HepG2 (cell line): Measurements from ENCODE around the gene CD36. TPM values are rescaled to one million over a fixed set of nuclear protein-coding genes. Genes with fewer than 3 reads are reported as not detected.

Experiments
- ATAC-seq: fragments of 200-7000 bp; cut with Tn5 transposase; 3 replicates; pipeline ENCODE4 v1.9.1; 2020; ENCODE audit warnings: mild to moderate bottlenecking, moderate library complexity
- BruUV-seq: library from RNA; stranded (reverse); fragments of 400-500 nt; replicated peaks from 2 replicates; lab custom pipeline; 2021; lab: Mats Ljungman, UMichigan
- CTCF ChIA-PET: fragments of 300-600 bp; formaldehyde crosslinking; extraction: SDS; loops from one replicate; lab custom pipeline; 2021; ENCODE audit warnings: low total read pairs, inconsistent platforms, low intra/inter-chr PET ratio; lab: Yijun Ruan, JAX
- POLR2A ChIA-PET: fragments of 350-600 bp; sonication (Branson Sonifier 250); formaldehyde crosslinking; loops from one replicate; lab custom pipeline; 2020; ENCODE audit warnings: antibody characterized with exemption, inconsistent platforms; lab: Yijun Ruan, JAX
- DNase-seq: peaks from one replicate; pipeline ENCODE4 v3.0.0-alpha.2; 2015; ENCODE audit warnings: low spot score
- FAIRE-seq: peaks from 3 replicates; lab custom pipeline; 2011; peaks lifted over from hg19 to GRCh38; lab: Jason Lieb, UNC
- H2AFZ ChIP-seq: one replicate; pipeline ENCODE4 v1.6.1; 2011; ENCODE audit warnings: low read length, inconsistent platforms
- H3K27ac ChIP-seq: fragments of 300-600 bp; 3 replicates; pipeline ENCODE4 v1.8.0; 2011; ENCODE audit warnings: mixed run types, mild to moderate bottlenecking, mixed read lengths, low read length, inconsistent platforms; ENCODE audit not compliant: insufficient read depth; ENCODE audit errors: extremely low read length
- H3K27me3 ChIP-seq, 2 experiments: fragments of 200-600 bp in 1 of 2; 2 replicates in 1 of 2; 3 replicates in 1 of 2; pipeline versions ENCODE4 v1.6.0 to v1.8.0; 2011; ENCODE audit warnings: low read length in 2 of 2, mild to moderate bottlenecking in 2 of 2, moderate library complexity in 2 of 2, inconsistent platforms in 1 of 2; ENCODE audit not compliant: insufficient read depth in 2 of 2, control insufficient read depth in 1 of 2
- H3K36me3 ChIP-seq, 2 experiments: fragments of 200-600 bp in 1 of 2; replicated peaks in 1 of 2; 2 replicates in 1 of 2; 3 replicates in 1 of 2; pipeline versions ENCODE4 v1.5.1 to v1.8.0; 2011; ENCODE audit warnings: low read length in 2 of 2, inconsistent platforms in 1 of 2; ENCODE audit not compliant: insufficient read depth in 2 of 2, control insufficient read depth in 1 of 2
- H3K4me1 ChIP-seq: 2 replicates; pipeline ENCODE4 v1.5.1; 2012; ENCODE audit warnings: low read length, inconsistent platforms; ENCODE audit not compliant: insufficient read depth
- H3K4me2 ChIP-seq: 2 replicates; pipeline ENCODE4 v1.6.0; 2011; ENCODE audit warnings: low read depth, low read length, inconsistent platforms
- H3K4me3 ChIP-seq, 3 experiments: fragments of 200-600 bp in 1 of 3; sonication (generic), shearing (Covaris generic) in 1 of 3; replicated peaks in 1 of 3; 2 replicates each; pipeline ENCODE4 v1.5.1; 2011 to 2016; ENCODE audit warnings: low read length in 3 of 3, inconsistent platforms in 2 of 3, low read depth in 2 of 3, mild to moderate bottlenecking in 2 of 3, control low read depth in 1 of 3, mixed read lengths in 1 of 3; ENCODE audit not compliant: insufficient read depth in 1 of 3
- H3K79me2 ChIP-seq: one replicate; pipeline ENCODE4 v1.6.1; 2011; ENCODE audit warnings: low read length, inconsistent platforms; ENCODE audit not compliant: insufficient read depth
- H3K9ac ChIP-seq: 2 replicates; pipeline ENCODE4 v1.6.0; 2011; ENCODE audit warnings: mild to moderate bottlenecking, low read depth, low read length, inconsistent platforms; ENCODE audit not compliant: insufficient read depth
- H3K9me3 ChIP-seq: 2 replicates; pipeline ENCODE4 v1.5.1; 2012; ENCODE audit warnings: mild to moderate bottlenecking, low read length
- H4K20me1 ChIP-seq: 2 replicates; pipeline ENCODE4 v1.6.0; 2011; ENCODE audit warnings: inconsistent platforms, mild to moderate bottlenecking, low read length, moderate library complexity; ENCODE audit not compliant: insufficient read depth
- ATF7 ChIP-seq, 2 experiments: fragments of 450-650 bp in 1 of 2; sonication (generic) in 1 of 2; formaldehyde crosslinking in 1 of 2; IDR thresholded peaks; 2 replicates each; pipeline versions ENCODE4 v1.4.0 to v1.6.1; 2016 to 2020; ENCODE audit warnings: antibody characterized with exemption in 1 of 2, mild to moderate bottlenecking in 1 of 2, missing genetic modification reagents in 1 of 2
- HDAC1 ChIP-seq: sonication (generic); formaldehyde crosslinking; IDR thresholded peaks from 2 replicates; pipeline ENCODE4 v1.5.1; 2020; ENCODE audit warnings: mild to moderate bottlenecking, missing genetic modification reagents
- MTF1 ChIP-seq: sonication (generic); formaldehyde crosslinking; IDR thresholded peaks from 2 replicates; pipeline ENCODE4 v1.5.0; 2020; ENCODE audit warnings: missing genetic modification reagents
- WGBS: methylation state at CpG from one replicate; pipeline ENCODE4 v1.1.6; 2017; ENCODE audit warnings: low lambda C conversion rate; 5-methylcytosine and 5-hydroxymethylcytosine counted together
- in situ Hi-C: cut with HindIII; loops from 2 replicates; pipeline ENCODE4 v1.10.0; 2017; ENCODE audit warnings: low pct_unique_long_range_greater_than_20kb; ENCODE audit not compliant: extremely low pct_ligation_motif_present
- intact Hi-C: fragments of 100-400 bp; cut with micrococcal nuclease; formaldehyde crosslinking; loops from one replicate; pipeline ENCODE4 v1.10.0; 2022; ENCODE audit not compliant: unreplicated experiment
- polyA plus RNA-seq, 8 experiments: library from polyadenylated mRNA; depleted of rRNA in 3 of 8; stranded (reverse) in 7 of 8; unstranded in 1 of 8; fragments of >200 nt; fragmentation: Illumina TruSeq in 4 of 8; extraction: Trizol in 4 of 8; gene quantifications; 2 replicates each; pipeline versions ENCODE4 v1.2.1 to v1.2.3, GENCODE V29; 2011 to 2016; ENCODE audit warnings: low read depth in 4 of 8, missing spikeins in 1 of 8, mixed read lengths in 1 of 8; ENCODE audit not compliant: insufficient read depth in 1 of 8
- small RNA-seq, 3 experiments: library from RNA; depleted of rRNA; stranded (forward); fragments of <200 nt; gene quantifications; one replicate each; pipeline ENCODE3, GENCODE V24; 2012; ENCODE audit warnings: low read depth in 2 of 3, low replicate concordance in 1 of 3; ENCODE audit not compliant: insufficient read length in 3 of 3, insufficient read depth in 2 of 3
- total RNA-seq, 5 experiments: library from RNA; depleted of rRNA; stranded (reverse); fragments of >200 nt; fragmentation: Illumina TruSeq; extraction: Trizol; gene quantifications; 2 replicates each; pipeline ENCODE4 v1.2.3, GENCODE V29; 2016; ENCODE audit warnings: low read depth in 1 of 5

The CD36 gene
- total and polyA plus RNA-seq, 2 of the 13 experiments (the other 11 are each of a cell fraction or from before 2014, with no cell fraction given) = 2.8 to 4.8 TPM

- H3K79me2 ChIP-seq = no peaks in the 10 kb centered on the region
- no peak overlapping the region for H3K4me2 ChIP-seq
- ChIA-PET CTCF (no interaction called here), POLR2A (no interaction called here)
- no peaks in the 10 kb centered on the region for H3K36me3 ChIP-seq
- no peak for ATAC-seq
- TF ChIP-seq ATF7 (IDR thresholded peaks at IDR 0.05) (peak; percentile 67; the same call in 1 of the 2 replicates), ATF7 (CRISPR knock-in tag; IDR thresholded peaks at IDR 0.05) (no peak), MTF1 (CRISPR knock-in tag) (no peak), HDAC1 (no peak)
- H4K20me1 ChIP-seq = no peaks in the 10 kb centered on the region
- no peak for FAIRE-seq
- H3K4me3 ChIP-seq = no peak overlapping the region
- intact Hi-C loops (no loop called here), in situ Hi-C loops (no loop called here)
- H3K27me3 ChIP-seq = no peaks in the 10 kb centered on the region
- no TSS peak for BruUV-seq
- H3K9me3 ChIP-seq = no peaks in the 10 kb centered on the region
- peaks cover 21% of the 10 kb centered on the region for H3K4me1 ChIP-seq
- WGBS = 60% methylated on average over 4 of the region's 4 CpGs
- no peak overlapping the region for H3K27ac ChIP-seq
- H2AFZ ChIP-seq = no peak overlapping the region
- no peak overlapping the region for H3K9ac ChIP-seq
- DNase-seq = no peak
Measured at GRCh38 chr7:80725181-80725611, 86.8 kb downstream of the CD36 start.

Small RNAs within 50 kb of the gene (small RNA-seq; reads per million reads assigned to genes)
- 0 reads per million in 3 experiments for gene AC073850.1

Other genes starting within 250 kb of the CD36 start
- gene GNAT3, start 126.6 kb upstream of the CD36 start, total RNA-seq (2016; rRNA removed; fragmentation: Illumina TruSeq; extraction: Trizol) = not detected in 2 replicates
- gene GNAT3, start 126.6 kb upstream of the CD36 start, polyA plus RNA-seq (2011; rRNA removed) = not detected in 2 replicates